ENCODE measurements around the gene AQP6. TPM values are rescaled to one million over a fixed set of nuclear protein-coding genes. Genes with fewer than 3 reads are reported as not detected.

The AQP6 gene
- total RNA-seq, 1 experiment from 2014 or later, result 0.09 TPM

DNA sequence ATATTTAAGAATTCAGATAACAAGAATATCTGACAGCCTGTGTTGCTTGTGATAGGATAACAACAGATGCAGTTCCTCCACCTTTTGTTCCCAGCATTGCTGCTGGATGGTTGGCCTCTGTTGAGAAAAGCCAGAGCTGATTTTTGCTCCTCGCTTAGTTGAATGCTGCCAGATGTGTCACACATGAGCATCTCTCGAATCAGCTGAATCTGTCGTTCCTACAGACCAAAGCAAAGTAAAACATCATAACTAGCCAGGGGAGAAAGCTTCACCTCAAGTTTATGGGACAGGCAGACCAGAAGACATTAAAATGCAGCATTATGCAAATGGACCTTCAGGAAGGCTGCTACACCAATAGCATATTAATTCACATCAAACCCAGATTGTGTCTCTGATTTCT, 32.4 kb downstream of the AQP6 start:
- H3K27me3 Mint-ChIP-seq (ENCODE audit: low read depth), result no peaks in the 10 kb centered on the region
- Histone ChIP-seq H4K8ac (replicated peaks; ENCODE audit: insufficient read length, low read depth, low read length) (no peak overlapping the region), H3K14ac (ENCODE audit: insufficient read depth, low read length) (no peak overlapping the region), H2BK120ac (ENCODE audit: low read depth, low read length, poor library complexity, severe bottlenecking) (no peak overlapping the region), H3K9ac (ENCODE audit: extremely low read depth, insufficient read length, low read length) (no peak overlapping the region), H3K9me3 (ENCODE audit: control insufficient read depth, low read depth, low read length) (no peaks in the 10 kb centered on the region), H3K56ac (ENCODE audit: insufficient read length, low read depth, low read length) (no peak overlapping the region), H4K5ac (ENCODE audit: insufficient read length, low read depth, low read length) (no peak overlapping the region), H3K23ac (ENCODE audit: insufficient read length, low read depth, low read length) (no peak overlapping the region), H3K79me1 (ENCODE audit: insufficient read depth, low read depth, low read length, poor library complexity, severe bottlenecking) (peaks cover 3% of the 10 kb centered on the region), H2BK12ac (ENCODE audit: insufficient read length, low read depth, low read length) (no peak overlapping the region), H2AFZ (ENCODE audit: low read length) (no peak overlapping the region), H2BK20ac (ENCODE audit: low read depth, low read length, poor library complexity, severe bottlenecking) (no peak overlapping the region), H4K20me1 (ENCODE audit: control insufficient read depth, insufficient read depth, insufficient read length) (no peaks in the 10 kb centered on the region), H3K27me3 (ENCODE audit: insufficient read depth, low read length) (no peaks in the 10 kb centered on the region), H2AK5ac (ENCODE audit: insufficient read length, low read length) (no peak overlapping the region), H3K23me2 (ENCODE audit: insufficient read length, low read depth, low read length, poor library complexity, severe bottlenecking) (no peaks in the 10 kb centered on the region), H3K27ac (ENCODE audit: insufficient read length, low read depth, low read length) (no peak overlapping the region), H3K79me2 (ENCODE audit: insufficient read depth, low read length) (no peaks in the 10 kb centered on the region), H3K4me2 (ENCODE audit: insufficient read depth, insufficient read length, low read length) (no peak overlapping the region), H2BK15ac (ENCODE audit: low read depth, low read length) (no peak overlapping the region), H3K4me1 (ENCODE audit: insufficient read depth, low read length) (no peaks in the 10 kb centered on the region), H3K4ac (ENCODE audit: low read depth, low read length) (no peak overlapping the region), H4K91ac (ENCODE audit: insufficient read length, low read depth, low read length) (no peak overlapping the region), H3K18ac (ENCODE audit: insufficient read length, low read depth, low read length) (no peak overlapping the region), H3T11ph (ENCODE audit: low read length) (no peak overlapping the region), H2BK5ac (ENCODE audit: insufficient read length, low read length) (no peak overlapping the region)
- no peak overlapping the region for H3K4me3 Mint-ChIP-seq
- no peaks in the 10 kb centered on the region for H3K4me1 Mint-ChIP-seq
- no peaks in the 10 kb centered on the region for H3K9me3 Mint-ChIP-seq
- TF ChIP-seq, protein P1, sequence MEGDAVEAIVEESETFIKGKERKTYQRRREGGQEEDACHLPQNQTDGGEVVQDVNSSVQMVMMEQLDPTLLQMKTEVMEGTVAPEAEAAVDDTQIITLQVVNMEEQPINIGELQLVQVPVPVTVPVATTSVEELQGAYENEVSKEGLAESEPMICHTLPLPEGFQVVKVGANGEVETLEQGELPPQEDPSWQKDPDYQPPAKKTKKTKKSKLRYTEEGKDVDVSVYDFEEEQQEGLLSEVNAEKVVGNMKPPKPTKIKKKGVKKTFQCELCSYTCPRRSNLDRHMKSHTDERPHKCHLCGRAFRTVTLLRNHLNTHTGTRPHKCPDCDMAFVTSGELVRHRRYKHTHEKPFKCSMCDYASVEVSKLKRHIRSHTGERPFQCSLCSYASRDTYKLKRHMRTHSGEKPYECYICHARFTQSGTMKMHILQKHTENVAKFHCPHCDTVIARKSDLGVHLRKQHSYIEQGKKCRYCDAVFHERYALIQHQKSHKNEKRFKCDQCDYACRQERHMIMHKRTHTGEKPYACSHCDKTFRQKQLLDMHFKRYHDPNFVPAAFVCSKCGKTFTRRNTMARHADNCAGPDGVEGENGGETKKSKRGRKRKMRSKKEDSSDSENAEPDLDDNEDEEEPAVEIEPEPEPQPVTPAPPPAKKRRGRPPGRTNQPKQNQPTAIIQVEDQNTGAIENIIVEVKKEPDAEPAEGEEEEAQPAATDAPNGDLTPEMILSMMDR (conservative IDR thresholded peaks at IDR 0.05), result no peak
- no peak overlapping the region for H3K27ac Mint-ChIP-seq
- no peak for DNase-seq
- H3K36me3 Mint-ChIP-seq (ENCODE audit: insufficient read depth in 1 of 3, low read depth in 3 of 3), result peaks cover 14 to 66% (median 60%) of the 10 kb centered on the region in 3 experiments; a peak in 6 of 7 replicates
- WGBS (ENCODE audit: extremely low coverage, insufficient read length, low lambda C conversion rate), result no CpG with 5 or more reads among the region's 3 CpGs

Data from H9 (cell line).